Karpas-422 (cell line): ENCODE data around the gene PAEP. TPM values are rescaled to one million over a fixed set of nuclear protein-coding genes. Genes with fewer than 3 reads are reported as not detected.
"Not testable (repeated sequence)": the region's sequence is repeated elsewhere in the genome, so short reads cannot be mapped to it uniquely, and the experiment has no call there.

ENCODE experiments used
- DNase-seq: peaks from one replicate; pipeline ENCODE4 v3.0.0-alpha.2; 2015
- H2AFZ ChIP-seq: fragments of 200-600 bp; sonication (generic); 2 replicates; pipeline ENCODE4 v1.6.1; 2014; ENCODE audit warnings: antibody characterized with exemption, low read length, mixed read lengths
- H3K27ac ChIP-seq: fragments of 200-600 bp; sonication (generic); 2 replicates; pipeline ENCODE4 v1.5.1; 2014; ENCODE audit warnings: mild to moderate bottlenecking, low read length, moderate library complexity
- H3K27me3 ChIP-seq: fragments of 200-600 bp; sonication (generic); 2 replicates; pipeline ENCODE4 v1.6.1; 2014; ENCODE audit warnings: low read length, mixed read lengths
- H3K36me3 ChIP-seq: fragments of 200-600 bp; sonication (generic); 2 replicates; pipeline ENCODE4 v1.6.1; 2014; ENCODE audit warnings: low read length, mixed read lengths; ENCODE audit not compliant: insufficient read depth
- H3K4me1 ChIP-seq: fragments of 200-600 bp; sonication (generic); 2 replicates; pipeline ENCODE4 v1.6.1; 2014; ENCODE audit warnings: mild to moderate bottlenecking, low read length, mixed read lengths
- H3K4me2 ChIP-seq: fragments of 200-600 bp; sonication (generic); 2 replicates; pipeline ENCODE4 v1.6.1; 2014; ENCODE audit warnings: low read length, low read depth, mild to moderate bottlenecking; ENCODE audit not compliant: poor library complexity, severe bottlenecking
- H3K4me3 ChIP-seq: fragments of 200-600 bp; sonication (generic); 2 replicates; pipeline ENCODE4 v1.5.1; 2014; ENCODE audit warnings: mild to moderate bottlenecking, antibody characterized with exemption, low read length, mixed read lengths
- H3K79me2 ChIP-seq: fragments of 200-600 bp; sonication (generic); 2 replicates; pipeline ENCODE4 v1.6.1; 2014; ENCODE audit warnings: mild to moderate bottlenecking, low read length, mixed read lengths
- H3K9ac ChIP-seq: fragments of 200-600 bp; sonication (generic); 2 replicates; pipeline ENCODE4 v1.6.0; 2014; ENCODE audit warnings: low read length
- H3K9me2 ChIP-seq: fragments of 200-600 bp; sonication (generic), shearing (Covaris generic); replicated peaks from 2 replicates; pipeline ENCODE4 v1.6.0; 2014; ENCODE audit warnings: mild to moderate bottlenecking, low read length, moderate library complexity; ENCODE audit not compliant: insufficient read depth
- H3K9me3 ChIP-seq: fragments of 300-700, 200-600 bp; sonication (generic); 2 replicates; pipeline ENCODE4 v1.6.1; 2014; ENCODE audit warnings: low read length, mixed read lengths
- H4K20me1 ChIP-seq: fragments of 200-600 bp; sonication (generic); 2 replicates; pipeline ENCODE4 v1.6.1; 2014; ENCODE audit warnings: mild to moderate bottlenecking, antibody characterized with exemption, low read length, low read depth; ENCODE audit not compliant: insufficient read depth
- total RNA-seq: library from RNA; depleted of rRNA; stranded (reverse); fragments of >200 nt; shearing (Covaris generic); gene quantifications from 2 replicates; pipeline ENCODE4 v1.2.3, GENCODE V29; 2014; ENCODE audit warnings: low replicate concordance

Gene PAEP
- total RNA-seq, 1 experiment from 2014 or later, result not detected

- H3K79me2 ChIP-seq, result no peaks in the 10 kb centered on the region
- H3K27me3 ChIP-seq, result no peaks in the 10 kb centered on the region
- no peak overlapping the region for H2AFZ ChIP-seq
- no peaks in the 10 kb centered on the region for H3K9me3 ChIP-seq
- H3K4me1 ChIP-seq, result peaks cover 3% of the 10 kb centered on the region
- no peak overlapping the region for H3K9ac ChIP-seq
- no peak for DNase-seq
- H3K4me2 ChIP-seq, result no peak overlapping the region
- H4K20me1 ChIP-seq, result no peaks in the 10 kb centered on the region
- H3K36me3 ChIP-seq, result no peaks in the 10 kb centered on the region
- H3K4me3 ChIP-seq, result no peak overlapping the region
- H3K27ac ChIP-seq, result no peak overlapping the region
- H3K9me2 ChIP-seq, result no peaks in the 10 kb centered on the region
Measured at GRCh38 chr9:135531096-135531495, 30.5 kb upstream of the PAEP start.

DNA sequence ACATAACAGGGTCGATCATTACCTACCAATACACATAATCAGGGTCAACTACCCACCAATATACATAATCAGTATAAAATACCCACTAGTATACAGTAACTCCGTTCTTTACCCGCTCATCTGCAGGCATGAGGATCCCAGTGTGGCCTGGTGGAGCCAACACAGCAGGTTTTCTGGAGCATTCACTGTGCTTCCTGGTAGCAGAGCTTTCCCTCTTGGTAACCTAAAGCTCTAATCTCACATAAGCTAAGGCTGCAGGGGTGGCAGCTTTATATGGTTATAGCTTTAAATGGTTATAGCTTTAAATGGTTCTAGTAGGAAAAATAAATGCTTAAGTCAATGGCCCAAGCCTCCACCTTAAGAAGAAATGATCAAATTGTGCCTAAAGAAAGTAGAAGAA, 28.4 kb upstream of the PAEP start:
- Histone ChIP-seq H3K4me2 (no peak overlapping the region), H3K27me3 (no peaks in the 10 kb centered on the region), H3K4me1 (peaks cover 3% of the 10 kb centered on the region), H3K9me2 (no peaks in the 10 kb centered on the region), H4K20me1 (no peaks in the 10 kb centered on the region), H2AFZ (no peak overlapping the region), H3K79me2 (no peaks in the 10 kb centered on the region), H3K9ac (no peak overlapping the region), H3K4me3 (no peak overlapping the region), H3K9me3 (no peaks in the 10 kb centered on the region), H3K27ac (no peak overlapping the region), H3K36me3 (no peaks in the 10 kb centered on the region)
- DNase-seq, result no peak

DNA sequence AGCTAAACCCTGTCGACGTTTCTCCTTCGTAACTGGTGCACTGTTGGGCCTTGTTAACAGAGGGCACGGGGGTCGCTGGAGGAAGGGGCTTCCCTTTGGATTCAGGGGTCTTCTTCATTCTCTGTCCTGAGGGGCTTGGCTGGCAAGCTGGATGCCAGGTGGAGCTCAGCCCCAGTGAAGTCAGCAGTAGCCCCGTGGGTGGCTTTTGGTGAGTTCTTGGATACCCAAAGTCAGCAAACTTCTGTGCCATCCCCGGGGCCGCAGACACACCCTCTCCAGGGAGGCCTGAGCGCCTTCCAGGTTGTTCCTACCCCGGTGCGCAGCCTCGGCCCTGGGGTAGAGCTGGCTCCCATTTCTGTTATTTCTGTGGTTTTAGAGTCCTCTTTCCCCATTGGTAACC, 27.9 kb upstream of the PAEP start:
- Histone ChIP-seq H3K9me2 (no peaks in the 10 kb centered on the region), H3K27me3 (no peaks in the 10 kb centered on the region), H3K9ac (no peak overlapping the region), H3K9me3 (no peaks in the 10 kb centered on the region), H2AFZ (no peak overlapping the region), H3K27ac (no peak overlapping the region), H4K20me1 (no peaks in the 10 kb centered on the region), H3K4me3 (no peak overlapping the region), H3K79me2 (no peaks in the 10 kb centered on the region), H3K36me3 (no peaks in the 10 kb centered on the region), H3K4me2 (no peak overlapping the region), H3K4me1 (peaks cover 3% of the 10 kb centered on the region)
- no peak for DNase-seq

GRCh38 chr9:135534192-135534711, 27.3 kb upstream of the PAEP start:
- H3K27me3 ChIP-seq, H3K9ac ChIP-seq, H3K36me3 ChIP-seq, H3K4me3 ChIP-seq, H4K20me1 ChIP-seq, H3K27ac ChIP-seq, H3K9me3 ChIP-seq, H3K79me2 ChIP-seq, H2AFZ ChIP-seq, H3K4me1 ChIP-seq, H3K4me2 ChIP-seq, DNase-seq, H3K9me2 ChIP-seq: not testable (repeated sequence)

GRCh38 chr9:135534826-135535225, 26.7 kb upstream of the PAEP start:
- not testable (repeated sequence) for H3K79me2 ChIP-seq, H3K9me2 ChIP-seq, H3K4me1 ChIP-seq, DNase-seq, H3K4me3 ChIP-seq, H3K36me3 ChIP-seq, H4K20me1 ChIP-seq, H2AFZ ChIP-seq, H3K9ac ChIP-seq, H3K27me3 ChIP-seq, H3K27ac ChIP-seq, H3K4me2 ChIP-seq, H3K9me3 ChIP-seq

DNA sequence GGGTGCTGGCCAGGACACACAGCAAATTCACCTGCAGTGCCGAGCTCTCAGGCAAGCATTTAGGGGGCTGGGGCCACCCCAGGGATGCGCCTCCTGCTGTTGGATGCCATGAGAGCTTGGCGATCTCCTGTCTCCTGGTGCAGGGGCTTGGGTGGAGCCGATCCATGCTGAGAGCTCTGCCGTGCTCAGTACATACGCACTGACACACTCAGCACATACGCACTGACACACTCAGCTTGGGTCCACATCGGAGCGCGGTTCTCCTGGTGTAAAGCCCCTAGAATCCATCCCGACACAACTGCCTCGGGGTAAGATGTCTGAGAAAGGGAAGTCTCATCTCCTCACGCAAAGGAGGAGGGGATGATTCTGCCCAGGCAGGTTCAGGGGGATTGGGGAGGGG, 25.9 kb upstream of the PAEP start:
- H3K9me3 ChIP-seq, H3K4me1 ChIP-seq, H3K79me2 ChIP-seq, H3K27me3 ChIP-seq, H3K4me2 ChIP-seq, H2AFZ ChIP-seq, H3K4me3 ChIP-seq, H3K9me2 ChIP-seq, H3K27ac ChIP-seq, DNase-seq, H3K36me3 ChIP-seq, H3K9ac ChIP-seq, H4K20me1 ChIP-seq: not testable (repeated sequence)

GRCh38 chr9:135536216-135536615, 25.3 kb upstream of the PAEP start:
- Histone ChIP-seq H3K4me1 (peaks cover 3% of the 10 kb centered on the region), H4K20me1 (no peaks in the 10 kb centered on the region), H3K36me3 (no peaks in the 10 kb centered on the region), H3K4me3 (no peak overlapping the region), H3K79me2 (no peaks in the 10 kb centered on the region), H3K27ac (no peak overlapping the region), H3K4me2 (no peak overlapping the region), H3K9me3 (no peaks in the 10 kb centered on the region), H3K27me3 (no peaks in the 10 kb centered on the region), H3K9me2 (no peaks in the 10 kb centered on the region), H3K9ac (no peak overlapping the region), H2AFZ (no peak overlapping the region)
- DNase-seq, result no peak

GRCh38 chr9:135543262-135543894, 18.2 kb upstream of the PAEP start:
- not testable (repeated sequence) for H2AFZ ChIP-seq, H3K4me3 ChIP-seq, DNase-seq, H3K36me3 ChIP-seq, H3K4me1 ChIP-seq, H3K27ac ChIP-seq, H3K9me2 ChIP-seq, H3K9ac ChIP-seq, H4K20me1 ChIP-seq, H3K4me2 ChIP-seq, H3K9me3 ChIP-seq, H3K27me3 ChIP-seq, H3K79me2 ChIP-seq
